MM.1S (cell line): ENCODE measurements around the gene PRUNE2.

Experiments
- EZH2 ChIP-seq: fragments of 300-600 bp; sonication (generic); optimal IDR thresholded peaks from 2 replicates; pipeline ENCODE3; 2017; ENCODE audit warnings: low read depth, mild to moderate bottlenecking, antibody characterized with exemption, low read length, mixed read lengths
- TF ChIP-seq, protein P1 (sequence below): fragments of 300-600 bp; sonication (generic); IDR thresholded peaks from 2 replicates; pipeline ENCODE4 v1.5.1; 2016; ENCODE audit warnings: antibody characterized with exemption, low read length, mixed read lengths

DNA sequence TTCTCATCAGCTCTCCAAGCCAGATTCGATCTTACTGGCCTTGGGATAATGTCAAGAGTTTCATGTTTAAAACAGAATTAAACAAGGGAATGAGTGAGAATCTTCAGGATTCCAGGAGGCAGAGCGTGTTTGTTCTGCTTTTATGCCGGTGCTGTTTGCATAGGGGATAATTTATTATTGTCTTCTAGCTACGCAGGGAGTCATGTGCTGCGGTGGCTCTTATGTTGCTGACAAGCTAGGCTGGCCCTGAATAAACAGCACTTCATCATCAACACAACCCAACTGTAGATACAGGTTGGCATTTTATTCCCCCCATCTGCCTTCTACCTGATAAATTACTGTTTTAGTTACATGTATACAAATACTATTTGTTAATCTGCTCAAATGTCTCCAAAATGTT lies 188.7 kb downstream of the PRUNE2 start:
- TF ChIP-seq, protein P1, sequence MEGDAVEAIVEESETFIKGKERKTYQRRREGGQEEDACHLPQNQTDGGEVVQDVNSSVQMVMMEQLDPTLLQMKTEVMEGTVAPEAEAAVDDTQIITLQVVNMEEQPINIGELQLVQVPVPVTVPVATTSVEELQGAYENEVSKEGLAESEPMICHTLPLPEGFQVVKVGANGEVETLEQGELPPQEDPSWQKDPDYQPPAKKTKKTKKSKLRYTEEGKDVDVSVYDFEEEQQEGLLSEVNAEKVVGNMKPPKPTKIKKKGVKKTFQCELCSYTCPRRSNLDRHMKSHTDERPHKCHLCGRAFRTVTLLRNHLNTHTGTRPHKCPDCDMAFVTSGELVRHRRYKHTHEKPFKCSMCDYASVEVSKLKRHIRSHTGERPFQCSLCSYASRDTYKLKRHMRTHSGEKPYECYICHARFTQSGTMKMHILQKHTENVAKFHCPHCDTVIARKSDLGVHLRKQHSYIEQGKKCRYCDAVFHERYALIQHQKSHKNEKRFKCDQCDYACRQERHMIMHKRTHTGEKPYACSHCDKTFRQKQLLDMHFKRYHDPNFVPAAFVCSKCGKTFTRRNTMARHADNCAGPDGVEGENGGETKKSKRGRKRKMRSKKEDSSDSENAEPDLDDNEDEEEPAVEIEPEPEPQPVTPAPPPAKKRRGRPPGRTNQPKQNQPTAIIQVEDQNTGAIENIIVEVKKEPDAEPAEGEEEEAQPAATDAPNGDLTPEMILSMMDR = no peak
- TF ChIP-seq EZH2 = no peak
